SW480 (cell line): ENCODE data around the gene RASSF5.

Experiments used
- DNase-seq: peaks from one replicate; pipeline ENCODE4 v3.0.0-alpha.2; 2016; ENCODE audit warnings: low spot score

The RASSF5 gene

GRCh38 chr1:206497774-206498173 is 9.6 kb upstream of the RASSF5 start:
- no peak for DNase-seq

GRCh38 chr1:206498685-206499084 is 8.6 kb upstream of the RASSF5 start:
- DNase-seq: peak; percentile 75

GRCh38 chr1:206500046-206500445 is 7.3 kb upstream of the RASSF5 start:
- no peak for DNase-seq

- no peak for DNase-seq
These were observed 5.5 kb upstream of the RASSF5 start for GRCh38 chr1:206501881-206502280.

- no peak for DNase-seq
These were observed 4.9 kb upstream of the RASSF5 start for GRCh38 chr1:206502403-206502802.

GRCh38 chr1:206502812-206503211 is 4.5 kb upstream of the RASSF5 start:
- DNase-seq: no peak

- DNase-seq: peak; percentile 93
These were observed 3.6 kb upstream of the RASSF5 start for GRCh38 chr1:206503591-206504362.

- DNase-seq: no peak
These were observed 3.0 kb upstream of the RASSF5 start for GRCh38 chr1:206504363-206504713.

- no peak for DNase-seq
These were observed 1.5 kb upstream of the RASSF5 start for GRCh38 chr1:206505702-206506355.

GRCh38 chr1:206506405-206507283 is 687 bp upstream of the RASSF5 start:
- no peak for DNase-seq

GRCh38 chr1:206508130-206508889 is 979 bp downstream of the RASSF5 start:
- no peak for DNase-seq

GRCh38 chr1:206508956-206509355 is 1.6 kb downstream of the RASSF5 start:
- no peak for DNase-seq

GRCh38 chr1:206509612-206510257 is 2.4 kb downstream of the RASSF5 start:
- no peak for DNase-seq

GRCh38 chr1:206510371-206510770 is 3.0 kb downstream of the RASSF5 start:
- DNase-seq: no peak

- DNase-seq: no peak
These were observed 4.2 kb downstream of the RASSF5 start for GRCh38 chr1:206511362-206512057.

GRCh38 chr1:206512058-206512850 is 4.9 kb downstream of the RASSF5 start:
- DNase-seq: no peak

- DNase-seq: no peak
These were observed 5.5 kb downstream of the RASSF5 start for GRCh38 chr1:206512851-206513180.

GRCh38 chr1:206513312-206514111 is 6.2 kb downstream of the RASSF5 start:
- DNase-seq: no peak

GRCh38 chr1:206514813-206515387 is 7.6 kb downstream of the RASSF5 start:
- DNase-seq: no peak
